Stimulated activated CD8-positive, alpha-beta memory T cell treated with anti-CD3 and anti-CD28 coated beads, Interleukin-12 subunit alpha, Interleukin-12 subunit beta, amount 100 ng/mL, for 1 hour (primary cell): Measurements from ENCODE around the gene NCDN.
"Not testable (repeated sequence)": the region's sequence is repeated elsewhere in the genome, so short reads cannot be mapped to it uniquely, and the experiment has no call there.

Source experiments
- DNase-seq: peaks from one replicate; pipeline ENCODE4 v3.0.0-alpha.2; 2020; ENCODE audit warnings: low read depth

Gene NCDN

DNA sequence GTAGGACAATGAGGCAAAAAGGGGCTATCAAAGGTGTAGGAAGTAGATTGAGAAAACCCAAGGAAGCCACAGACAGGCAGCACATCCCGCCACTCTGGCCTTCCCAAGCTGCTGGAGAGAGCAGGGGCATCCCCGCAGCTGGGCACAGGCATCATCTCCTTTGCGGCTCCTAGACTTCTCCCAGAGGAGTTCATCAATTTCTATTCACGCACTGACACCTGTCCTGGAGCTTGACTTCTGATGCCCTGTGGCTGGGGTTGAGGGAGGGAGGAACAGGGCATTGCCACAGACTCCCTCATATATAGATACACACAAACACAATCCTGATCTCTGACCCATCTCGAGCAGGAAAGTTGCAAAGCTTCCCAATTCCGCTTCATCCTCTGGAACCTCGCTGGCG lies 13.7 kb downstream of the NCDN start:
- no peak for DNase-seq

DNA sequence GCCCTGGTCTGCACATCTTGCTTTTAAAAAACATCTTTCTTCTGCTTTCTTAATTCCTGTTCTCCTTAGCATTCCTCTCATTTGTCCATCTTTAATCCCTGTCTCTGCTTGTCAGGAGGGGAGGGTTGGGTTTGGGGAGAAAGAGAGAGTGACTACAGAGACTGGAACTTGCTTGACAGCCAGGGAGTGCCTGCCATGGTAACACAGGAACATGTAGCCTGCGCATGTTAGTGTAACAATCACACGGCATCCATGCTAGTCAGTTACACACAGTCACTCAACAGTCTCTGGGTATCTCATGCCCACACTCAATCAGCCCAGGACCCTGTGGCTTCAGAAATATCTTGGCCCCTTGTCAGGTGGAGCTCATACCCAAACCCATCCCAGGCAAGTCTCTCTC lies 14.7 kb downstream of the NCDN start:
- no peak for DNase-seq

DNA sequence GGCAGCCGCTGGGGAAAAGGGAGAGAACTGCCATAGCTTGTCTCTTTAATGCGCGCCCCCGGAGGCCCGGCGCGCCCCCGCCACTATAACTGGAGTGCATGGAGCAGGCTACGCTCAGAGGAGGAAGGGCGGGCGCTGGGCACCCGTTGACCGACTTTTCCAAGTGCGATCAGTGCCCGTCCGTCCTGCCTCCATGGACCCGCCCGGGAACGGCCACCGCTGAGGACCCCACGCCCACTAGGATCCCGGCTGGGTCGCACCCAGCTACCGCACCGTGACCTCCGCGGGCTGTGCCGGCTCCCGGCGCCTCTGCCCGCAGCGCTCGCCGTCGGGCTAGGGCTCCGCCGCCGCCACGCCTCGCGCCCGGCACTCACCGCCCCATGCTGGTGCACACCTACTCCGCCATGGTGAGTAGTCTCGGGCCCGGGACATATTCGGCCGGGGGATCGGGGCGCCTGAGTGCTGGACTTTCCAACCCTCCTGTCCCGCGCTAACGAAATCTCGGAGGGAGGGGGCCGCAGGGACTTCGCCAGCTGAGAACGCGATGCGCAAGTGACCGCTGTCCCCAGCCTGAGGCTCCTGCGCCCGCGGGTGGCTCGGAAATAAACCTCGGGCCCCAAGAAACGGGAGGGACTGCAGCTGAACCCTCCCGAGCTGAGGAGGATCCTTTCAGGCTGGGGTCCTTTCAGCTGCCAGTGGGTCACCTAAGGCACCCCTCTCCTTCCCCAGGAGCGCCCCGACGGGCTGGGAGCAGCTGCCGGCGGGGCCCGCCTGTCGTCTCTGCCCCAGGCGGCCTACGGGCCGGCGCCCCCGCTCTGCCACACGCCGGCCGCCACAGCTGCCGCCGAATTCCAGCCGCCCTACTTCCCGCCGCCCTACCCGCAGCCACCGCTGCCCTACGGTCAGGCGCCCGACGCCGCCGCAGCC lies 15.9 kb downstream of the NCDN start, which contains the start of gene TFAP2E:
Gene TFAP2E (plus strand): TSS at position 117 of the 927 bp plus-strand sequence. CDS start 264 bp downstream, at position 381.
- DNase-seq = no peak

DNA sequence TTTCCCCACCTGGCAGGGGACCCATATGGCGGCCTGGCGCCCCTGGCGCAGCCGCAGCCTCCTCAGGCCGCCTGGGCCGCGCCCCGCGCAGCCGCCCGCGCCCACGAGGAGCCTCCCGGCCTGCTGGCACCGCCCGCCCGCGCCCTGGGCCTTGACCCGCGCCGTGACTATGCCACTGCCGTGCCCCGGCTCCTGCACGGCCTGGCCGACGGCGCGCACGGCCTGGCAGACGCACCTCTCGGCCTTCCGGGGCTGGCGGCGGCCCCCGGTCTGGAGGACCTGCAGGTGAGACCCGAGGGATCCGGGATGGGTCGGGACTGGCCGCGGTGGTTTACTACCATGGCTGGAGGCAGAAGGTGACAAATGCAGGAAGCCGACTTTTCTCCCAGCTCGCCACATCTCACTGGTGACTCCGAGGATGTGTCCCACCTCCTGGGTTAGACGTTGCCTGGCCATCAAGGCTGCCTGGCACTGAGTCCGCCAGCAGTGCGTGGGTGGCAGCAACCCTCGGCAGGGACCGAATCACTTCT lies 16.6 kb downstream of the NCDN start:
- no peak for DNase-seq

DNA sequence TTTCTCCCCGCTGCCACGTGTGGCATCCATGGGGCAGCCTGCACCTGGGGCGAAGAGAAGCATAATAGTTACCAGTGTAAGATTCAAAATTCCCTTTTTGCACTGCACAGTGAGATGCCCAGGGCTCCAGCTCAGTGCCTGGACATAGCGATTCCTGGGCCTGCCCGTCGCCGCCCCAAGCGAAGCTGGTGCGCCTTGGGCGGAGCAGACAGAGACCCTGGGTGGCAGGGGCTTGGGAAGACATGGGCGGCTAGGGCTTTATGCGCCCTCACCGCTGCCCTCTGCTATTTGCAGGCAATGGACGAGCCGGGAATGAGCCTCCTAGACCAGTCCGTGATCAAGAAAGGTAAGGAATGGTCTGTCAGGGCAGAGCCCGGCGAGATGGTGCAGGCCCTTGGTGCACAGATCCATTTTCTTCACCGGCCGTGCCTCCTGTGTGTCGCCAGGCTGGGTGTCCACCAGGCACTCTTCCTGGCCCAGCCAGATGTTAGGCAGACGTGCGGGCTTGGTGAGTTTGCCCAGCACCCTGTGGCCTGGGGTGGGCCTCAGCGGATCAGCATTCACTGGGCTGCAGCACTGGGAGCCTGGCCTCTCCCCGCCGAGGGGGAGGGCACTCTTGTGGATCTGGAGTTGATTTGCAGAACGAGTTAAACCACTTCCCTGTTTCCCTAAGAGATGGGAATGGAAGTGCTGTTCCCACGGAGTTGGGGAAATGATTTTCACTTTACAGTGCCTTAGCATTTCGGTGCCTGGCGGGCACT lies 17.2 kb downstream of the NCDN start:
- no peak for DNase-seq

DNA sequence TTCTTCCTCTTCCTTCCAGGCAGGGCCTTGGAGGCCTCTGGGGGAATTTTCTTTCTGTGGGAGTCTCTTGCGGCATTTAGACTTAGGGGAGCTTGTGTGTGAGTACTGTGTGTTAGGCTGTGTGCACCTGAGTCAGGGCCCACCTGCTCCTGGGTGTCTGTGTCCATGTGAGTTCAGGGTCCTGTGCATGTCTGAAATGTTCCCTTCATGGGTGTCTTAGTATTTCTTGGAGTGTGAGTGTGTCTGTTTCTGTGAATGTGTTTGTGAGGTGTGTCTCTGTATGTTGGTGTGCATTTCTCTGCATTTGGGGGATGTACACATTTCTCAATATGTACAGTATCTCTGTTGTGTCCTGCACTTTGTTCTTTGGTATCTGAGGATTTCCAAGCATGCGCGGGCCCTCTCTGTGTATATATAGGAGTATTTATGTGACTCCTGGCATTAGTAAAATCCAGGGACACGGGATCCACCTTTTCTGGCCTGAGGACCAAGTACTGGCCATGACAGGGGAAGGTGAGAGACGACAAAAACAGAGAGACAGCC lies 17.9 kb downstream of the NCDN start:
- no peak for DNase-seq

DNA sequence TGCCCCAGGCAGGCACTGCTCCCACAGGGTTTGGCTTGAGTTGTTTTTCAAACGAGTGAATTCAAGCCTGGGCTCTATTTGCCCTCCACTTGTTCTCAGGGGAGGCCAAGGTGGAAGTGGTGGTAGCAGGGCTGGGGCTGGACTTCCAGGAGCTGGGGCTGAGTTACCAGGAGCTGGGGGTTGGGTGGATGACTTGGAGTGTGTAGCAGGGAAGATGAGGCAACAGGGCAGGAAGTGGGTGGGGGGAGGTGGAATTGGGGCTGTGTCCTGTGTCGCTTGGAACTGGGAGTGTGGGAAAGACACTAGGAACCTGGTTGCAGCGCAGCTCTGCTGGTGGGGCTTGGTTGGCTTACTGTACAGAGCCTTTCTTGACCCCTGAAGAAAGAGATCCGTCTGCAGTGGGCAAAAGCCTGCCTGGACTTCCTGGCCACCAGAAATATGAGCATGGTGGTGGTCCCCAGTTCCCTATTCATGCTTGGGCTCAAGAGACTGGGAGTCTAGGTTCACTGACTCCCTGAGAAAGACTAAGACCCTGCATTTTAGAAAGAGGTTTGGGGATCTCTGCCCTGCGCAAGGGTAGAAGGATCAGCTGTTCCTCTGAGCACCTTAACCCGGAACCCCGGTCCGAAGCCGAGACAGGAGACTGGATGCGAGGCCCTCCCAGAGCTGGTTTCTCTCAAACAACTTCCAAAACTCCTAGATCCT lies 18.6 kb downstream of the NCDN start:
- no peak for DNase-seq

DNA sequence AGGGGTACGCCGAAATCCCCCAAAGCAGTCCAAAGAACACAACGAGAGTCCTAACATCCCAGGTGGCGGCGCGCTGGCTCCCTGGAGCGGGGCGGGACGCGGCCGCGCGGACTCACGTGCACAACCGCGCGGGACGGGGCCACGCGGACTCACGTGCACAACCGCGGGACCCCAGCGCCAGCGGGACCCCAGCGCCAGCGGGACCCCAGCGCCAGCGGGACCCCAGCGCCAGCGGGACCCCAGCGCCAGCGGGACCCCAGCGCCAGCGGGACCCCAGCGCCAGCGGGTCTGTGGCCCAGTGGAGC lies 19.1 kb downstream of the NCDN start:
- DNase-seq = not testable (repeated sequence)

DNA sequence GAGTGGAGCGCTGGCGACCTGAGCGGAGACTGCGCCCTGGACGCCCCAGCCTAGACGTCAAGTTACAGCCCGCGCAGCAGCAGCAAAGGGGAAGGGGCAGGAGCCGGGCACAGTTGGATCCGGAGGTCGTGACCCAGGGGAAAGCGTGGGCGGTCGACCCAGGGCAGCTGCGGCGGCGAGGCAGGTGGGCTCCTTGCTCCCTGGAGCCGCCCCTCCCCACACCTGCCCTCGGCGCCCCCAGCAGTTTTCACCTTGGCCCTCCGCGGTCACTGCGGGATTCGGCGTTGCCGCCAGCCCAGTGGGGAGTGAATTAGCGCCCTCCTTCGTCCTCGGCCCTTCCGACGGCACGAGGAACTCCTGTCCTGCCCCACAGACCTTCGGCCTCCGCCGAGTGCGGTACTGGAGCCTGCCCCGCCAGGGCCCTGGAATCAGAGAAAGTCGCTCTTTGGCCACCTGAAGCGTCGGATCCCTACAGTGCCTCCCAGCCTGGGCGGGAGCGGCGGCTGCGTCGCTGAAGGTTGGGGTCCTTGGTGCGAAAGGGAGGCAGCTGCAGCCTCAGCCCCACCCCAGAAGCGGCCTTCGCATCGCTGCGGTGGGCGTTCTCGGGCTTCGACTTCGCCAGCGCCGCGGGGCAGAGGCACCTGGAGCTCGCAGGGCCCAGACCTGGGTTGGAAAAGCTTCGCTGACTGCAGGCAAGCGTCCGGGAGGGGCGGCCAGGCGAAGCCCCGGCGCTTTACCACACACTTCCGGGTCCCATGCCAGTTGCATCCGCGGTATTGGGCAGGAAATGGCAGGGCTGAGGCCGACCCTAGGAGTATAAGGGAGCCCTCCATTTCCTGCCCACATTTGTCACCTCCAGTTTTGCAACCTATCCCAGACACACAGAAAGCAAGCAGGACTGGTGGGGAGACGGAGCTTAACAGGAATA lies 19.7 kb downstream of the NCDN start:
- peak; percentile 33 for DNase-seq

DNA sequence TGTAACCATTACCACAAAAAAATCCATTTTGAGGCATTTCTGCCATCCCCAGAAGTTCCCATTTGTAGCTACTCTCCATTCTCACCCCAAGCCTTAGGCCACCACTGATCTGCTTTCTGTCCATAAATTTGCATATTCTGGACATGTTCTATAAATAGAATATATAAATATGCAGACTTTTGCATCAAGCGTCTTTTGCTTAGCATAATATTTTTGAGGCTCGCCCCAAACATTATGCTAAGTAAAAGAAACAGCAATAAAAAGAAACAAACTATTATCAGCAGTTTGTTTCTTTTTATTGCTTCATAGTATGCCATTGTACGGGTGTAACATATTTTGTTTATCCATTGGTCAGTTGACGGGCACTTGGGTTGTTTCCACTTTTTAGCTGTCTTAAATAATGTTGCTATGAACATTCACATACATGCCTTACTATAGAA lies 23.4 kb downstream of the NCDN start:
- no peak for DNase-seq

DNA sequence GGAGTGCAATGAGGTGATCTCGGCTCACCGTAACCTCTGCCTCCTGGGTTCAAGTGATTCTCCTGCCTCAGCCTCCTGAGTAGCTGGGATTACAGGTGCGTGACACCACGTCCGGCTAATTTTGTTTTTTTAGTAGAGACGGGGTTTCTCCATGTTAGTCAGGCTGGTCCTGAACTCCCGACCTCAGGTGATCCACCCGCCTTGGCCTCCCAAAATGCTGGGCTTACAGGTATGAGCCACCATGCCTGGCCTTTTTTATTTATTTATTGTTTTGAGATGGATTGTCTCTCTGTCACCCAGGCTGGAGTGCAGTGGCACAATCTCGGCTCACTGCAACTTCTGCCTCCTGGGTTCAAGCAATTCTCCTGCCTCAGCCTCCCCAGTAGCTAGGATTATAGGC lies 24.0 kb downstream of the NCDN start:
- DNase-seq = not testable (repeated sequence)

DNA sequence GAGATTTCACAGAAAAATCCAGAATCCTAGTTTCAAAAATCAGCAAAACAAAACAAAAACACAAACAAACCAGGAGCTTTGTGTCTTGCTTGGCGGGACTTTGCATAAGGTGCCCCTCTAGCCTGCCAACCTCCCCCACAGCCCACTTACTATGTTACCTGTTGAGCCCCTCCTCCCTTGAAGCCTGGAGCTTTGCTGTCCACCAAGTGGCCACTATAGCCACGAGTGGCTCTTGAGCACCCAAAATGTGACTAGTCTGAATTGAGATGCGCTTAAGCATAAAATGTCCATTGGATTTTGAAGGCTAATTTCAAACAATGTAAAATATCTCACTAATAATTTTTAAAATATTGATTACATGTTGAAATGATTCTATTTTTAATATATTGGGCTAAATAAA lies 27.7 kb downstream of the NCDN start:
- DNase-seq = no peak

DNA sequence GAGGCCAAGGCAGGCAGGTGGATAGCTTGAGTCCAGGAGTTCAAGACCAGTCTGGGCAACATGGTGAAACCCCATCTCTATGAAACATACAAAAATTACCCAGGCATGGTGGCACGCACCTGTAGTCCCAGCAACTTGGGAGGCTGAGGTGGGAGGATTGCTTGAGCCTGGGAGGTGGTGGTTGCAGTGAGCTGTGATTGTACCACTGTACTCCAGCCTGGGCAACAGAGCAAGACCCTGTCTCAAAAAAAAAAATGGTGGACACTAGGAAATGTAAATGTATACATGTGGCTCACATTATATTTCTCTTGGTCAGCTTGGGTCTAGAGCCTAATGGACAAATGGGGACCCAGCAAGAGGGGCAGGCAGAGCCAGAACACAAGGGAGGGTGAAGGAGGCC lies 28.2 kb downstream of the NCDN start:
- not testable (repeated sequence) for DNase-seq

DNA sequence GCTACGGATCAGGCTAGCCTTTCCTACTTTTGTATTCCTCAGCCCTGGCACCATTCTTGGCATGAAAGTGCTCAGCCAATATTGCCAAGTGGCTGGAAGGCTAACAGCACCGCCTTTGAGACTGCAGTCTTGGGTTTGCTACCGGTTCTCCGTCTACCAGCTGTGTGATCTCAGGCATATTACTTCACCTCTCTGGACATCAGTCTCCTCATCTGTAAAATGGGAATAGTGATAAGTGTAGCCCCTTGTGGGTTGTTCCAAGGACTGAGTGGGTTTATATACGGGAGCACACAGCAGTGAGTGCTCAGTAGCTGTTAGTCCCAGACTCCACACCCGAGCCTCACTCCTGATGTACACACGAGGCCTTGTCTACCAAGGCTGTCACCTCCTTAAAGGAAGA lies 29.2 kb downstream of the NCDN start:
- DNase-seq = no peak

DNA sequence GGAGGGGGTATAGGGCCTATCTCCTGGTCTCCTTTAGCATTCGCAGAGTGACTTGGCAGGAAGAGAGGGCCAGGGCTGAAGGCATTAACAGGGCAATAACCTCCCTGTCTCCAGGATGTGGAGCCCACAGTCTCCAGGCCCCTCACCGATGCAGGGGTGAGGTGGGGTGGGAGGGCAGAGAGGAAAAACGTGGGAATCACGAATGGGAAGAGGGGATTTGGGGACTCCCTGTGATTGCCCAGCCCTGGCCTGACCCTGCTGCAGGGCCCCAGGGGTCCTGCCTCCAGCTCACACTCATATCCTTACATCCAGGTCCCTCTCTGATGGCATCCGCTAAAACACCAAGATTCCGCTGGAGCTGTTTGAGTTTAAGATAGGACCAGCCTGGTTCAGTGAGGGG lies 30.1 kb downstream of the NCDN start:
- DNase-seq = no peak

DNA sequence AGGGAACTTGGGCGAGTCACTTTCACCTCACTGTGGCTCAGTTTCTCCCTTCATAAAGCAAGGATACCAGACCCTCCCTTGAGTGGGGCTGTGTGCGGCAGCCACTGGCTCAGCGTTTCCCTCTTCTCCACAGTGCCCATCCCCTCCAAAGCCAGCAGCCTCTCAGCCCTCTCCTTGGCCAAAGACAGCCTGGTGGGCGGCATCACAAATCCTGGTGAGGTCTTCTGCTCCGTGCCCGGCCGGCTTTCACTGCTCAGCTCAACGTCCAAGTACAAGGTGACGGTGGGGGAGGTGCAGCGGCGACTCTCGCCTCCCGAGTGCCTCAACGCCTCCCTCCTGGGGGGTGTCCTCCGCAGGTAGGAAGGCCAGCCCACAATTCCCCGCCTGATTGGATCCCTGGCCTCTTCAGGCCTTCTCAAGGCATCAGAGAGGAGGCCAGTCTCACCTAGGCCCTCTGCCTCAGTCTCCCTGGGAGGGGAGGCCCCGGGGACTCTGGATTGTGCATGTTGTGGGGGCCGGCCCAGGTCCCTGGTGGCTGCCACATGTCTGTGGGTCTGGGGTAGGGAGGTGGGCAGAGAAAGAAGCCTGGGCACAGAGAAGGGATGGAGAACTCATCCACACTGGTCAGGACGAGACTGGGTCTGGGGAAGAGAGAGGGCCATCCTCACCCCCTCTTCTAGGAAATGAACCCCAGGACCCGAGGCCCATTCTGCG lies 30.8 kb downstream of the NCDN start:
- no peak for DNase-seq

DNA sequence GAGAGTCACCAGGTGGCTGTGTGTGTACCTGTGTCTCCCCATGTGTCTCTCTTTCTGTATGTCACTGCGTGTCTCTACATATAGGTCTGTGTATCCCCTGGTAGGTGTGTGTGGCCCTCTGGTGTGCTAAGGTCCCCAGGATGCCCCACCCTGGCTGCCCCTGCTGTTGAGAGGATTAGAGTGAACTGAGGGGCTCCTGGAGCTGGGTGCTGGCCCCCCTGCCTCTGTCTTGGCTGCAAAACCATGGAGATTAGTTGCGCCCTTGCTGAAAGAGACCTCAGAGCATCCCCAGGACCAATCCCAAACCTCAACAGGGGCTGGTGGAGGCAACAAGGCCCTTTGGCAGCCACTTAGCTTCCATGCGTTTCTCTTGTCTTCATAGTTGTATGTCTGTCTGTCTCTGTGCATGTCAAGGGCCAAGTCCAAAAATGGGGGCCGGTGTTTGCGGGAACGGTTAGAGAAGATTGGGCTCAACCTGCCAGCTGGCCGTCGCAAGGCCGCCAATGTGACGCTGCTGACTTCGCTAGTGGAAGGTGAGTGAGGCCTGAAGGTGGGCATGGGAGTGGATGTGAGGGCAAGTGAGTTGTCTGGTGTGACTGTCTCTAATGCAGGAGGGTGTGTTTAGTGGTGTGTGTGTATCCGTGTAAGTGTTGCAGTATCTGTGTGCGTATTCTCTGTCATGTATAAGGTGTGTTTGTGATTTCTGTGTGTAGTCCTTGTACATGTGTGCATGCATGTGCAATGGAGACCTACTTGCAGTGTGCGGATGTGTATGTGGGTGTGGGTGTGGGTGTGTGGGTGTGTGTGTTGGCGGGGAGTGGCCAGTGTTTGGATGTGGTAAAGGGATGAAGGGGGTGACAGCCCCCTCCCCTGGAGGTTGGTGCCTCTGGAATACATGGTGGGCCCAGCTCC lies 32.2 kb downstream of the NCDN start:
- no peak for DNase-seq

DNA sequence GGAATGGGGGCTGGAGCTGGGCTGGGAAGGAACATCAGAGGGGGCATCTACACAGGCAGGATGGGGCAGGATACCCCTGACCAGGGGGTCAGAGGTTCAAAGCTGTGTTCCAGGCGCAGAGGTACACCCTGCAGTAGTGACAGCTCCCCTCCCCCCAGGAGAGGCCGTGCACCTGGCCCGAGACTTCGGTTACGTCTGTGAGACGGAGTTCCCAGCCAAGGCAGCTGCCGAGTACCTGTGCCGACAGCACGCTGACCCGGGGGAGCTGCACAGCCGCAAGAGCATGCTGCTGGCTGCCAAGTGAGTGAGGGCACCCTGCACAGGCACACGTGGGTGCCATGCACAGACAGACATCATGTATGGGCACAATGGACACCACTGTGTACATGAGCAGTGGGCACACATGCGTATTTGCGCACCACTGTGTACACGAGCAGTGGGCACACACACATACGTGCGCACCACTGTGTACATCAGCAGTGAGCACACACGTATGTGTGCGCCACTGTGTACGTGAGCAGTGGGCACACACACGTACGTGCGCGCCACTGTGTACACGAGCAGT lies 33.0 kb downstream of the NCDN start:
- no peak for DNase-seq

DNA sequence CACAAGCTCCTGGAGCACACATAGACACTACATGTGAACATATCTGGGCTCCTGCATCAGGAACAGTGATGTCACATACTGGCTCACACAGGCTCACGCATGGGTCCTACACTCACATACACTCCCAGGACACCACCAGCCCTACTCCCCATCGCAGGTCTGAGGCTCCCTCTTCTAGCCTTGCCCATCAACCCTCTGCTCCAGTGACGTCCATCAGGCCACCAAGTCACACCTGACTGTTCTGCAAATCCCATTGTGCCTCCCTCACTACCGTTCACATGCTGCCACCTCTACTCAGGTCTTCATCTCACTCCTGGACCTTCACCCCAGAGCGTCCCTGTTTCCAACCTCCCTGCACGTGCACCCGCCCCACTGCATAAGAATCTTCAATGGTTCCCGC lies 33.6 kb downstream of the NCDN start:
- DNase-seq = no peak
